Upper lobe of left lung (tissue), 4 donors: ENCODE results near the gene PLPPR1.

ENCODE experiments used
- CTCF ChIP-seq, 6 experiments: fragments of 450-650 bp in 4 of 6; fragments of 200-600 bp in 2 of 6; sonication (generic) in 2 of 6; IDR thresholded peaks; one replicate each; pipeline ENCODE4 v1.5.1; 2016 to 2019; ENCODE audit warnings: antibody characterized with exemption in 6 of 6
- EP300 ChIP-seq, 4 donors: sonication (generic); formaldehyde crosslinking; IDR thresholded peaks; one replicate each; pipeline ENCODE4 v1.5.1; 2017; ENCODE audit warnings: antibody characterized with exemption in 4 of 4, control low read depth in 2 of 4
- POLR2A ChIP-seq, 4 donors: fragments of 450-650 bp; IDR thresholded peaks; one replicate each; pipeline ENCODE4 v1.5.1; 2016 to 2017; ENCODE audit warnings: antibody characterized with exemption in 4 of 4, mild to moderate bottlenecking in 2 of 4

GRCh38 chr9:101047848-101048397 lies 19.4 kb downstream of the PLPPR1 start:
- TF ChIP-seq CTCF (IDR thresholded peaks at IDR 0.05) (no peak), EP300 (IDR thresholded peaks at IDR 0.05) (no peak), POLR2A (IDR thresholded peaks at IDR 0.05) (no peak)
